Nephron (organoid): ENCODE measurements around the gene KATNB1.
A peak's percentile ranks its signal among the peaks of the same experiment; 100 is the strongest.

Experiments
- H3K27ac Mint-ChIP-seq, 3 experiments: 2 replicates each; pipeline ENCODE4 v1.8.0; 2020; ENCODE audit warnings: mixed read lengths in 3 of 3, mild to moderate bottlenecking in 2 of 3, moderate library complexity in 1 of 3
- H3K27me3 Mint-ChIP-seq: 2 replicates; pipeline ENCODE4 v1.8.0; 2021; ENCODE audit warnings: low read depth, mild to moderate bottlenecking, moderate library complexity, mixed read lengths
- H3K36me3 Mint-ChIP-seq: 2 replicates; pipeline ENCODE4 v1.8.0; 2020; ENCODE audit warnings: low read depth, mixed read lengths
- H3K4me1 Mint-ChIP-seq: 2 replicates; pipeline ENCODE4 v1.8.0; 2020; ENCODE audit warnings: mixed read lengths
- H3K4me3 Mint-ChIP-seq, 3 experiments: 2 replicates each; pipeline ENCODE4 v1.8.0; 2020; ENCODE audit warnings: mild to moderate bottlenecking in 3 of 3, mixed read lengths in 3 of 3, moderate library complexity in 2 of 3
- H3K9me3 Mint-ChIP-seq: 2 replicates; pipeline ENCODE4 v1.8.0; 2020; ENCODE audit warnings: mixed read lengths
- TF ChIP-seq, protein P1 (sequence below), 3 experiments: fragments of 200-600 bp; sonication (generic); IDR thresholded peaks; one replicate each; pipeline ENCODE4 v1.5.0; 2021; ENCODE audit warnings: antibody characterized with exemption in 3 of 3; ENCODE audit not compliant: unreplicated experiment in 3 of 3

The KATNB1 gene, protein sequence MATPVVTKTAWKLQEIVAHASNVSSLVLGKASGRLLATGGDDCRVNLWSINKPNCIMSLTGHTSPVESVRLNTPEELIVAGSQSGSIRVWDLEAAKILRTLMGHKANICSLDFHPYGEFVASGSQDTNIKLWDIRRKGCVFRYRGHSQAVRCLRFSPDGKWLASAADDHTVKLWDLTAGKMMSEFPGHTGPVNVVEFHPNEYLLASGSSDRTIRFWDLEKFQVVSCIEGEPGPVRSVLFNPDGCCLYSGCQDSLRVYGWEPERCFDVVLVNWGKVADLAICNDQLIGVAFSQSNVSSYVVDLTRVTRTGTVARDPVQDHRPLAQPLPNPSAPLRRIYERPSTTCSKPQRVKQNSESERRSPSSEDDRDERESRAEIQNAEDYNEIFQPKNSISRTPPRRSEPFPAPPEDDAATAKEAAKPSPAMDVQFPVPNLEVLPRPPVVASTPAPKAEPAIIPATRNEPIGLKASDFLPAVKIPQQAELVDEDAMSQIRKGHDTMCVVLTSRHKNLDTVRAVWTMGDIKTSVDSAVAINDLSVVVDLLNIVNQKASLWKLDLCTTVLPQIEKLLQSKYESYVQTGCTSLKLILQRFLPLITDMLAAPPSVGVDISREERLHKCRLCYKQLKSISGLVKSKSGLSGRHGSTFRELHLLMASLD

DNA sequence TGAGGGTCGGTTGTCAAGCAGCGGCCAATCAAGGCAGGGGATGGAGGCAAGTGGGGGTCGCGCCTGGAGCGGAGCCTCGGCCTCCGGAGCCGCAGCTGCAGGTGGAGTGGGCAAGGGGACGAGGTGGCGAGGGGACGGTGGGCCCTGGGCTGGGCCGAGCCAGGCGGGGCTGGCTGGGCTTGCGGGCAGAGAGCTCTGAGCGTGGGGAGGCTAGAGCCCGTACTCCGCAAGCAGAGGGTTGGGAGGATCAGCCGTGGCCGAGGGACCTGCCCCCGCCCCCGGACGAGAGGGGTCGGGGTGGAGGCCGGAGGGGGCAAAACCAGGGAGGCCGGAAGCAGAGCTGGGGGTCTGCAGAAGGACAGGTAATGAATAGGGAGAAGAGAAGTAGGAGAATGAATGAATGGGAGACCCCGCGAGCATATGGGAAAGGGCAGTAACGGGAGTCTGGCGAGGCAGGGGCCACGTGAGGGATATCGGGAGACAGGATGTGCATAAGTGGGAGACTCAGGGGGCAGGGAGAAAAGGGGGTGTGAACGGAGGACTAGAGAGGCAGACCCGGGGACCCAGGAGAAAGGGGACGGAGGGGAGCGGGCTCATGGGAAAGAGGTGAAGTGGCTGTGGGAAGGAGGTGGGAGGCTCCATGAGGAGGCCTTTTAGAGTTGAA is at the start of gene KATNB1:
TSS of gene KATNB1 (plus strand) at position 16 of the 664 bp plus-strand sequence. CDS start 1,474 bp downstream, outside the sequence.
- peaks cover 5% of the 10 kb centered on the region for H3K9me3 Mint-ChIP-seq
- peak within 1 kb of the TSS; percentile 94 to 99 (median 98) for H3K27ac Mint-ChIP-seq
- peaks cover 25% of the 10 kb centered on the region for H3K4me1 Mint-ChIP-seq
- no peaks in the 10 kb centered on the region for H3K36me3 Mint-ChIP-seq
- TF ChIP-seq, protein P1, sequence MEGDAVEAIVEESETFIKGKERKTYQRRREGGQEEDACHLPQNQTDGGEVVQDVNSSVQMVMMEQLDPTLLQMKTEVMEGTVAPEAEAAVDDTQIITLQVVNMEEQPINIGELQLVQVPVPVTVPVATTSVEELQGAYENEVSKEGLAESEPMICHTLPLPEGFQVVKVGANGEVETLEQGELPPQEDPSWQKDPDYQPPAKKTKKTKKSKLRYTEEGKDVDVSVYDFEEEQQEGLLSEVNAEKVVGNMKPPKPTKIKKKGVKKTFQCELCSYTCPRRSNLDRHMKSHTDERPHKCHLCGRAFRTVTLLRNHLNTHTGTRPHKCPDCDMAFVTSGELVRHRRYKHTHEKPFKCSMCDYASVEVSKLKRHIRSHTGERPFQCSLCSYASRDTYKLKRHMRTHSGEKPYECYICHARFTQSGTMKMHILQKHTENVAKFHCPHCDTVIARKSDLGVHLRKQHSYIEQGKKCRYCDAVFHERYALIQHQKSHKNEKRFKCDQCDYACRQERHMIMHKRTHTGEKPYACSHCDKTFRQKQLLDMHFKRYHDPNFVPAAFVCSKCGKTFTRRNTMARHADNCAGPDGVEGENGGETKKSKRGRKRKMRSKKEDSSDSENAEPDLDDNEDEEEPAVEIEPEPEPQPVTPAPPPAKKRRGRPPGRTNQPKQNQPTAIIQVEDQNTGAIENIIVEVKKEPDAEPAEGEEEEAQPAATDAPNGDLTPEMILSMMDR (IDR thresholded peaks at IDR 0.05; ENCODE audit: unreplicated experiment in 3 of 3) = no peak
- H3K27me3 Mint-ChIP-seq = no peaks in the 10 kb centered on the region
- H3K4me3 Mint-ChIP-seq = peak within 1 kb of the TSS; percentile 88 to 93 (median 90)

DNA sequence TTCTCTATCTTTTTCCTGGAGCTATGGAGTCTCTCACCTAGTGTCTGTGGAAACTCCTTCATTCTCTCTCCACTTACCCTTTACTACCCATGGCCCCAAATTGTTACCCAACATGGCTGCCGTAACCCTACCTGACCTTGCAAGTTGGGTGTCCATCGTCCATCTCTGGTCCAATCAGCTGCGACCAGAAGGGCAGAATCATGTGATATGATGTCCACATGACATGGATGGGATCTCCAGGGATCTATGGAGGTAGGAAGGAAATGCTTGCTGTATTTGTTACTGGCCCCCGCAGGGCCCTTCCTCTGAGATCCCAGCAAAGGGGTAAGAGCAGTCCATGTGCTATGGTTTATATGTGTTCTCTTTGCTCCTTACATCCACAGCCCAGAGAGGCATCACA is 49.0 kb upstream of the KATNB1 start:
- Mint-ChIP-seq H3K4me1 (peaks cover 6% of the 10 kb centered on the region), H3K9me3 (no peaks in the 10 kb centered on the region), H3K4me3 (no peak overlapping the region), H3K36me3 (no peaks in the 10 kb centered on the region), H3K27me3 (peaks cover 3% of the 10 kb centered on the region), H3K27ac (no peak overlapping the region)
- TF ChIP-seq, protein P1 (IDR thresholded peaks at IDR 0.05; ENCODE audit: unreplicated experiment in 3 of 3) = no peak

DNA sequence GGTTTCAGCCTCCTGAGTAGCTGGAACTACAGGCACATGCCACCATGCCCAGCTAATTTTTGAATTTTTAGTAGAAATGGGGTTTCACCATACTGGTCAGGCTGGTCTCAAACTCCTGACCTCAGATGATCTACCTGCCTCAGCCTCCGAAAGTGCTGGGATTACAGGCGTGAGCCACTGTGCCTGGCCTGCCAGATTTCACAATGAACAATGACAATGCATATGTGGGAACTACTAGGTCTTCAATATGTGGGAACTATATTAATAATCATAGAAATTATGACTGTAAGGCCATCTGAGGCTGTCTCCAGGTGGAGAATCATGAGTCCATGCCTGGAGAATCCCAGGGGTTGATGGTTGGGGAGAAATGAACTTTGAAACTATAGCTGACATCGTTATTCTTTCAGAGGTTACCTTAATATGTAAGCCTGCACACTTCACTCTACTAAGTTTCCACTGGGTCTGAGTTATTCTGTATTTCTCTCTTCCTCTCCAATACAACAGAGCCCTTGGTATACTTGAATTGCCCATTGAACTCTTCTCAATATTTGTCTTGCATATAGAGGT is 48.1 kb upstream of the KATNB1 start:
- no peak overlapping the region for H3K27ac Mint-ChIP-seq
- TF ChIP-seq, protein P1 (IDR thresholded peaks at IDR 0.05; ENCODE audit: unreplicated experiment in 3 of 3) = no peak
- no peak overlapping the region for H3K4me3 Mint-ChIP-seq

DNA sequence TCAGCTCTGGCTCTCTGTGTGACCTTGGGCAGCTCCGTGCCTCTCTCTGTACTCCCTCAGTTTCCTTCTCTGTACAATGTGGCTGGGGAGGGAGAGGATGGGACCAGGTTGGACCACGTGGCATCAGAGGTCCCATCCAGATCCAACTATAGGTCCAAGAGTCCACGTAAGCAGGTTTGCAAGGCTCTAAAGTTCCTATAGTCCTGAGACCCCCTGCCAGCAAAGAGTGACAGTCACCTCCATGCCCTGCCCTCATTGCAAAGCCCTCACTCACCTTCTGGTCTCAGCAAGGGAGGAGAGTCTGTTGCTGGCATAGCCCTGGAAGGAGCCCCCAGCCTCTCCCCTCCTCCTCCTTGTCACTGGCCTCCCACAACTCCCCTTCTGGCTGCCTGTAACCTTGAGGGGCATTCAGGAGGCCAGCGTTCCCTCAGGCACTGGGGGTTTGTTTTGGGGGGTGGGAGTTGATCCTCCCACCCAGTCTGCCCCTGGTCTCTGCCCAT is 47.0 kb upstream of the KATNB1 start:
- Mint-ChIP-seq H3K27me3 (peaks cover 6% of the 10 kb centered on the region), H3K27ac (no peak overlapping the region), H3K9me3 (no peaks in the 10 kb centered on the region), H3K4me1 (peaks cover 6% of the 10 kb centered on the region), H3K4me3 (no peak overlapping the region), H3K36me3 (no peaks in the 10 kb centered on the region)
- TF ChIP-seq, protein P1 (IDR thresholded peaks at IDR 0.05; ENCODE audit: unreplicated experiment in 3 of 3) = no peak

More for the DNA sequence above, 48.1 kb upstream of the KATNB1 start:
- Mint-ChIP-seq H3K36me3 (no peaks in the 10 kb centered on the region), H3K27me3 (peaks cover 3% of the 10 kb centered on the region), H3K4me1 (peaks cover 6% of the 10 kb centered on the region), H3K9me3 (no peaks in the 10 kb centered on the region)

DNA sequence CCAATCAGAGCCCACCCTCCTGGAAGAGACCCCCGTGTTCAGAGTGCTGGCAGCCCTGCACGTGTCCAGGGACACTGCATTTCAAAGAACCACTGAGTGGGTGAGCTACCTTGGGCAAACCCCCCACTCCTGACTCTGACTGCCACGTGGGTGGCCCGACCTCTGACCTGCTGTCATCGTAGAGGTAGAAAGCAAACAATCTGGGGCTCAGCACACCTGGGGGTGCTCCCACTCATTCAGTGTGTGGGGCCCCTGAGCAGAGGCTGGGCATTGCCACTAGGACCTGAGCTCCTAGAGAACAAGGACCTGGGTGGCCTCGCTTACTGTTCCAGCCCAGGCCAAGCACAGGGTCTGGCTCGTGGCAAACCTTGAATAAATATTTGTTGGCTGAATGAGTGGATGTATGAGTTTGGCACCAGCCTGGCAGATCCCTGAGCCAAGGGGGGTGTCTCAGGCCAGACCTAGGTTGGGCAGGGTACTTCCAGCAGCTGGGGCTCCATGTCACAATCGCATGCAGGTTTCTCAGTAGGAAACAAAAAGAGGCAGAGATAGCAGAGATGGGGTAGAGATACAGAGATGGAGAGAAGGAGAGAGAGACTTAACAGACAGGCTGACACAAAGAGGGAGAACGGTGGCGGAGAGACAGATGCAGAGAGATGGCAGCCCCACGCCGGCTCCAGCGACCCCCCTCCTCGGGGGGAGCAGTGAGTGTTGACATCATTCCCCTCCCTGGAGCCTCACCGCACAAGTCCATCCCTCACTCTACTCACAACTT is 46.4 kb upstream of the KATNB1 start:
- Mint-ChIP-seq H3K27me3 (peaks cover 6% of the 10 kb centered on the region), H3K9me3 (no peaks in the 10 kb centered on the region), H3K36me3 (no peaks in the 10 kb centered on the region), H3K4me1 (peaks cover 6% of the 10 kb centered on the region), H3K4me3 (peak overlapping the region in 1 of 3 experiments; percentile 31), H3K27ac (no peak overlapping the region)
- TF ChIP-seq, protein P1 (IDR thresholded peaks at IDR 0.05; ENCODE audit: unreplicated experiment in 3 of 3) = no peak
